ENCODE data around the gene HEMGN. TPM values are rescaled to one million over a fixed set of nuclear protein-coding genes. Genes with fewer than 3 reads are reported as not detected.

The HEMGN gene
- total RNA-seq, 1 experiment from 2014 or later = 0.11 TPM

- TF ChIP-seq IRF1 (CRISPR knock-in tag; IDR thresholded peaks at IDR 0.05) (peak; percentile 82), ATF6 (CRISPR knock-in tag; IDR thresholded peaks at IDR 0.05) (no peak), TP53 (CRISPR knock-in tag; IDR thresholded peaks at IDR 0.05) (no peak), OVOL2 (CRISPR knock-in tag; IDR thresholded peaks at IDR 0.05; ENCODE audit: borderline replicate concordance) (peak; percentile 72; the same call in 1 of the 2 replicates), KAT7 (CRISPR knock-in tag; IDR thresholded peaks at IDR 0.05; ENCODE audit: borderline replicate concordance) (no peak), MAX (CRISPR knock-in tag; IDR thresholded peaks at IDR 0.05) (peak; percentile 98), NR2C2 (CRISPR knock-in tag; IDR thresholded peaks at IDR 0.05) (peak; percentile 65; the same call in 1 of the 2 replicates), RELA (CRISPR knock-in tag; IDR thresholded peaks at IDR 0.05; ENCODE audit: borderline replicate concordance) (no peak; the same call in 1 of the 2 replicates), ZNF138 (CRISPR knock-in tag; conservative IDR thresholded peaks at IDR 0.05) (no peak), NFYB (CRISPR knock-in tag; conservative IDR thresholded peaks at IDR 0.05; ENCODE audit: low read depth) (0 out of 2 replicates have a peak, but pooled peaks have one; percentile 25), EMX1 (CRISPR knock-in tag; IDR thresholded peaks at IDR 0.05) (no peak), ZSCAN18 (CRISPR knock-in tag; IDR thresholded peaks at IDR 0.05) (no peak), E2F5 (CRISPR knock-in tag; IDR thresholded peaks at IDR 0.05) (peak; percentile 87), FOXJ3 (CRISPR knock-in tag; IDR thresholded peaks at IDR 0.05; ENCODE audit: borderline replicate concordance) (no peak), TEAD4 (CRISPR knock-in tag; IDR thresholded peaks at IDR 0.05) (peak; percentile 62; the same call in 1 of the 2 replicates), FOXK1 (CRISPR knock-in tag; IDR thresholded peaks at IDR 0.05) (peak; percentile 95; the same call in 1 of the 2 replicates), ZMAT4 (CRISPR knock-in tag; IDR thresholded peaks at IDR 0.05) (no peak), FOXP1 (CRISPR knock-in tag; IDR thresholded peaks at IDR 0.05; ENCODE audit: borderline replicate concordance) (peak; percentile 86; the same call in 1 of the 2 replicates), ATF3 (CRISPR knock-in tag; conservative IDR thresholded peaks at IDR 0.05) (peak; percentile 88), CTCF (IDR thresholded peaks at IDR 0.05) (peak; percentile 39; the same call in 1 of the 2 replicates), MLX (CRISPR knock-in tag; IDR thresholded peaks at IDR 0.05) (no peak; the same call in 1 of the 2 replicates), ZNF532 (CRISPR knock-in tag; IDR thresholded peaks at IDR 0.05; ENCODE audit: borderline replicate concordance) (no peak; the same call in 1 of the 2 replicates)
Measured at GRCh38 chr9:97921959-97922724, 15.8 kb downstream of the HEMGN start, which contains the start of gene TRMO (continued).
